Embryonic facial prominence (tissue), 1 donor: ENCODE data around the gene CAV3.

Experiments used
- DNase-seq: peaks from one replicate; pipeline ENCODE4 v3.0.0-alpha.2; 2016; ENCODE audit errors: extremely low spot score

The CAV3 gene

DNA sequence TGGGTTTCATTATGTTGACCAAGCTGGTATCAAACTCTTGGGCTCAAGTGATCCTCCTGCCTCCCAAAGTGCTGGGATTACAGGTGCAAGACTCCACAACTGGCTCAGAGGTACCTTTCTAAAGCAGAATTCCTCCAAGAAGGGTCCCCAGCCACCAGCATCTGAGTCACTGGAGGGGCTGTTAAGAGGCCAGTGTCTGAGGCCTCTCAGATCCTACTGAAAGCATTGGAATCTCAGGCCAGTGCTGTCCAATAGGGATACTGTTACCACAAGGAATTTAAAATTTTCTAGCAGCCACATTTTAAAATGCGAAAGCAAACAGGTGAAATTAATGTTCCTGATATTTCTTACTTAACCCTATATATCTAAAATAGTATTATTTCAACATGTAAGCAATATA is 1.3 kb downstream of the CAV3 start:
- no peak for DNase-seq

DNA sequence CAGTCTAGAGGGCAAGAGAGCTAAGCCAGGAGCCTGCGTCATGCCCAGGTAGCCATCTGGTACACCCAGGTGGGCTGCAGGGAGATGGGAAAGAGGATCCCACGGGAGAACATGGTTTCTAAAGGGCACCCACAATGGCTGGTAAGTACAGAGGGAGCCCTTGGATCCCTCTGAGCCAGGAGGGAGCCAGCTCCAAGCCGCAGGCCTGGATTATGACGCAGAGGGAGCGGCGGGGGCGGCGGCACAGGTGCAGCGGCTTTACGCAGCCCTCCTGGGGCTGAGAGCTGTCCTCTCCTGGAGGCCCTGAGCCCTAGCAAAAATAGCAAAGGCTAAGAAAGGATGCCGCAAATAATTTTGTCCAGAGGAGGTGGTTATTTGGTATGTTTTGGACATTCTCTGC is 2.8 kb downstream of the CAV3 start:
- no peak for DNase-seq

GRCh38 chr3:8737301-8737700 is 3.7 kb downstream of the CAV3 start:
- DNase-seq, result no peak

GRCh38 chr3:8737823-8738222 is 4.2 kb downstream of the CAV3 start:
- no peak for DNase-seq

- no peak for DNase-seq
Observed at GRCh38 chr3:8738639-8739038, 5.0 kb downstream of the CAV3 start.

DNA sequence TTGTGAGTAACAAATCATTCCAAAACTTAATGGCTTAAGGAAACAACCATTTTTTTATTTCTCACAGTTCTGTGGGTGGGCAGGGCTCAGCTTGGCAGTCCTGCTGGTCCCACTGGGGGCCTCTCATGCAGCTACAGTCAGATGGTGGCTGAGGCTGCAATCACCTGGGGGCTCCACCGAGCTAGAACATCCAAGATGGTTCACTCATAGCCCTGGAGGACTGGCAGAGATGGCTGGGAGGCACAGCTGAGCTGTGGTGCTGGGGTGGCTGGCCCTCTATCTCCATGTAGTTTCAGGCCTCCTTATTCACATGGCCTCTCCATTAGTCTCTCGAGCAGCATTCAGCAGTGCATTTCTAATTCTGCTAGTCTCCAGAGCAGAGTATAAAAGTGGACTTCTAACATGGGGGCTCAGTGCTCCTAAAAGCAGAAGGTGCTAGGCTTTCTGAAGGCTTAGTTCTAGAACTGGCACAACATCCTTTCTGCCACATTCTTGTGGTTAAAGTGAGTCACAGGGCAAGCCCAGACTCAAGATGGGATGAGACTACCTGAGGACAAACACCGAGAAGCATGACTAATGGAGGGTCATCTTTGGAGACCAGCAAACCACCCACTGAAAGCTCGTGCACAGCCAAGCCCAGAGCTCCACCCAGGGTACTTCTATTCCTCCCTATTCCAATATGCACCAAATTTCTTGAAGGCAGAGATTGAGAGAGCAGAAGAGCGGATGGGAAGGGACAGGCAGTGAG is 6.3 kb downstream of the CAV3 start:
- DNase-seq, result no peak

GRCh38 chr3:8741581-8742261 is 8.1 kb downstream of the CAV3 start:
- DNase-seq, result no peak

DNA sequence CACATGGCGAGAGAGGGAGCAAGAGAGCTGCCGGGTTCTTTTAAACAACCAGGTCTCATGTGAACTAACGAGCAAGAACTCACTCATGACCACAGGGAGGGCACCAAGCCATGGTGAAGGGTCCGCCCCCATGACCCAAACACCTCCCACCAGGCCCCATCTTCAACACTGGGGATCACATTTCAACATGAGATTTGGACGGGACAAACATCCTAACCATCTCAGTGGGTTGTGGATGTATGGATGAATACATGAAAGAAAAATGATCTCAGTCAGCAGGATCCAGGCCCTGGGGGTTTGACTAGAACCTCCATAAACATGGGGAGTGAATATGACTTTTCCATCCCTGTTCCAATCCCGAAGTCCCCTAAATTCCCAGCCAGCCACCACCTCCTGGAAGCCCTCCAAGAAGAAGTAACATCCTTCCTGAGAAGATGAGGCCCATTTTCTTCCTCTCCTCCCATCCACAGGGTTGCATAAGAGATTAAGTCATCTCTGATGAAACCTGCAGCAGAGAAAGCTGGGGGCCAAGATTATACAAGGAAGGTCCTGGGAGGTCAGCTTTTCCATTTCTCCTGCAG is 9.5 kb downstream of the CAV3 start:
- DNase-seq, result no peak

DNA sequence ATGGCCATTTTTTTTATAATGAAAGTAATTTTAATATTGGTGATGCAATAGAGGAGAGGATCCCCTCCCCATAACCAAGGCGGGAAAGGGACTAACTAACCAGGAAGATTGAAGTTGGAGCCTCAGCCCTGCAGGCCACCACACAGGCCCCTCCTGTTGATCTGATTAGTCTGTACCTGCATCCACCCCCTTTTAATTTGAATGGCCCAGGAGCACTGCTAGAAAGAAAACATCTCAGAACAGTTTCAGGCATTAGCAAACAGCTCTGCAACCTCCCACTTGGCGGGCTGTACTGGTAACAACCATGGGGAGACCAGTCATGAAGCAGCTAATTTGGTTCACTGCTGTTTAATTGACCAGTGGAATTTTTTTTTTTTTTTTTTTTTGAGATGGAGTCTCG is 10.3 kb downstream of the CAV3 start:
- no peak for DNase-seq

- no peak for DNase-seq
Observed at GRCh38 chr3:8745619-8746370, 12.2 kb downstream of the CAV3 start.

- no peak for DNase-seq
Observed at GRCh38 chr3:8746780-8747345, 13.3 kb downstream of the CAV3 start.

- no peak for DNase-seq
Observed at GRCh38 chr3:8749316-8749715, 15.7 kb downstream of the CAV3 start.

DNA sequence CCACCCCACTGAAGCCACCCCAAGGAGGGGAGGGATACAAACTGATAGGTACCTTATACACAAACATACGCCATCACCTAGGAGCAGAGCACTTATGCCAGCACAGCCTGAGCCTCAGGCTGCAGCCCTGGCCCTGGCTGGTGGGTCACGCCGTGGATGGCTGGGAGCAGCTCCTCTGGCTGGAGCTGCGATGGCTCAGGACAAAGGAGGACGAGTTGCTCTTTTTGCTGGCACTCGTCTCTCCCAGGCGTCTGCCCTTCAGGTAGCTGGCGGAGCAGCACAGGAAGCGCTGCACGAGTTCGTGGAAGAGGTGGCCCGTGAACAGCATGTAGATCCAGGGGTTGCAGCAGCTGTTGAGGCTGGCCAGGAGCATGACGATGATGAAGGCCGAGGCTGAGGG is 19.2 kb downstream of the CAV3 start:
- DNase-seq, result no peak

DNA sequence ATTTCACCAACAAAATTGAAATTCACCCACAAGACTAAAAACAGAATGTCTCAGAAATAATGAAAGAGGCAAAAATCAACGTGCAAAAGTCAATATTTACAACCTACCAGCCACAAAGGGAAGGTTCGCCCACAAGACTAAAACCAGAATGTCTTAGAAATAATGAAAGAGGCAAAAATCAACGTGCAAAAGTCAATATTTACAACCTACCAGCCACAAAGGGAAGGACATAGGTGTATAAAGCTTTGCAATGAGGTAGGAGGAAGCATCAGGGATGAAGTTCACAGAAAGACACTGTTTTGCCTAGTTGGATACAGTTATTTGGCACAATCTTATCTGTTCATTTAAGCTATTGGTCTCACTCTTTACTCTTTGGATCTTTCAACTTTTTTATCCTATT is 21.5 kb downstream of the CAV3 start:
- no peak for DNase-seq

DNA sequence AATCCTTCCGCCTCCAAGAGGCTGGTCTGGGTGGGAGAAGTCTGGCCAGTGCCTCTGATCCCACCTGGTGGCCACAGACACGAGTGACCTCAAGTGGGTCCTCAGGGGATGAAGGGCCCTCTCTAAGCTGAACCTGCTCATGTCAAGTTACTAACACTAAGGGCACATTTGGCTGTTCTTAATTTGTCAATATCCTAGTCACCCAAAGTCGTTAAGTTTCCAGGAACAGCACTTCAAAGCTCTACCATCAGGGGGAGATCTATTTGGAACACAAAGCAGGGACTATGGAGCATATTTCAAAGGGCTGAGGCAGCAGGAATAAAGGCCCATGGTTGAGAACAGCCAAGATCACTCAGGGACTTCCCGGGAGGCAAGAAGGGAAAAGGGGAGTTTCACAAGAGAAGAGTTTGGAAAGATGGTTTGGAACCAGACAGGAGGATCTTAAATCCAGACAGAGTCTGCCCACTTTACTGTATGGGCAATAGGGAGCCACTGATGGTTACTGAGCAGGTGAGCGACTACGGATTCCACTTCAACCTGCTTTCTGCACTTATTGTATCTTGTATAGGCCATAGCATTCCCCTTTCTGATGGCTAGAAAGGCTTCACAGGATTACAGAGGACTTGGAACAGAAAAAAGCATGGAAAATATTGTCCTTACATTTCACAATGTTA is 22.1 kb downstream of the CAV3 start:
- DNase-seq, result no peak

DNA sequence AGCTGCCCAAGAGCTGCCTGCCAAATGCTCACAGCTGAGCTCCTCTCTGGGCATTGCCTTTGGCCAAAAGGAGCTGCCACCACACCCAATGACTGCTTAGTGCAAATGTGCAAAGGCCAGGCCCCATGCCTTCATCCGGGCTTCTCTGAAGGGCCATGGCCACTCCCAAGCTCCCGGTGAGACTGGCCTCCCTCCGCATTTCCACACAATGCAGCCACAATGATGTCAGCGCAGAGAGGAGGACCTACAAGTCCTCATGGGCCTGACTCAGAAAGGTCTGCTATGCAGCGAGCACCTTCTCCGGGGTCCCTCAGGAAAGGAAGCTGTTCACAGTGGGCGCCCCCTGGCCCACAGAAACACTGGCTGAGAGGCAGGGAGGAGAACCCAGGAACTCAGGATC is 23.1 kb downstream of the CAV3 start:
- no peak for DNase-seq

DNA sequence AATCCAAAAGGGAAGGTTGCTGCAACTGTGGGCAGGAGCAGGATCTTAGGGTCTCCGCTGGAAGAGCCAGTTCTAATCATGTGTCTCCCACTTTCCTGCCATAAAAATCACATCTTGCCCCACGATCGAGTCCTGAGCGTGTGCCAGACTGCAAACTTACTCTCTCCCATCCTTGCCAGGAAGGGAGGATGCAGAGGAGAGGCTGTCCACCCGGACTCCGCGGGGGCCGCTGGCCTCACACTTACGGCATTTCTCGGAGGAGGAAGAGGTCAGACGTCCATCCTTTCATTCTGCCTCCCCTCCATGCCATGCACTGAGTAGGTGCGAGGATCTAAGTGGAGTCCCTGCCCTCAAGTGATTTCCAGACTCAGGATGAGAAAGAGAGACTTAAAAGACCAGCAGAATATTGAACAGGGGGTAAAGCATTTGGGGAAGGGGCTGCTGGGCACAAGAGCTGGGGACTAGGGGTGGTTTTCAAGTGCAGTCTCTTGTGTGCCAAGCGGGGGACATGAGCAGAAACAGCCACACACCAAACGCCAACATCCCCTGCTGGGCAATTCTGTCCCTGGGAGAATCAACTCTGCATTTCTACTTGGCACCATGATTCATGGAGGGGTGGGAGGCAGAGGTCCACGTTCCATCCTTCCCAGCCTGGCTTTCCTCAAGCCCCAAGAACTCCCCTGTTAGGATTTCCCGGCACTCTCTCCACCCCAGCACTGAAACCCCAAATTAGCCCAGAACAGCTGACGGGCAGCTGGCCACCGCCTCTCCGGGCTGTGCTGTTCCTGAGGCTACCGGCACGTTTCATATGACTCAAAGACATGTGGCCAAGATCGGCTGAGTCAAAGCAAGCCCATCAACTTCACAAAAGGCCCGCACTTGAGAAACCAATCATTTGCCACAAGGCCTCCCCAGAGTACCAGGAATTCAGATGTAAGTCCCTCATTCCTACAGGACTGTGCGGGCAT is 24.2 kb downstream of the CAV3 start:
- DNase-seq, result no peak

DNA sequence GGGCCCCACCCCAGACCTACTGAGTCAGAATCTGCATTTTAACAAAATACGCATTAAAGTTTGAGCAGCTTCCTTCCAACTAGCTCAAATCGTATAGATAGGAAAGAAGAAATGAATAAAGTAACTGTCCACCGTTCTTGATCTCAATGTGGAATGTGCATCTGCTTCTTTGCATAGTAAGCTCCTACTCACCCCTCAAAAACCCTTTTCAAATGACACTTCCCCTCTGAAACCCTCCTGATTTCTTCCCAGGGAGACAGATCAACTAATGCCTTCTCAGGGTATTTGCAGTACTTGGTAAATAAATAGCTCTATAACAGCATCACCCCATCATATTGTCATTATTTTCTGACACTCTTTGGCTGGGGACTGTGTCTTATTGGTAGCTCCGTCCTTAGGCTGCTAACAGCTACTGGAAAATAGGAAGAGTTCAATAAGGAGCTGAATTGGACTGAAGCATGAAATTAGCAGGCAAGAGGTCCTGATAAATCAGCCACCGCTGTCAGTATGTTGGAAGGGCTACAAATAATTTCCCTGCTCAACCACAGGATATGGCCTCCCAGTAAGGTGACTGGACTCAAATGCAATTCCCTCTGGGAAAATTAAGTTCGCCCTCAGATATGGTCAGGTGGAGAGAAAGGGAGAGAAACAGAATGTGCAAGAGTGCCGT is 25.6 kb downstream of the CAV3 start:
- DNase-seq, result no peak

GRCh38 chr3:8760091-8760490 is 26.5 kb downstream of the CAV3 start:
- DNase-seq, result no peak

- DNase-seq, result no peak
Observed at GRCh38 chr3:8760506-8760905, 26.9 kb downstream of the CAV3 start.
